ENCODE results near the gene KRTAP5-7. TPM values are rescaled to one million over a fixed set of nuclear protein-coding genes. Genes with fewer than 3 reads are reported as not detected.
"Not testable (repeated sequence)": the region's sequence is repeated elsewhere in the genome, so short reads cannot be mapped to it uniquely, and the experiment has no call there.

The KRTAP5-7 gene
- total RNA-seq, 3 donors from 2014 or later (not counting 1 experiment from before 2014, with no cell fraction given), result 0.19 to 0.25 TPM; not detected in 1

- H3K4me3 Mint-ChIP-seq, result no peak overlapping the region
- 94% methylated on average over 5 of the region's 5 CpGs for WGBS (ENCODE audit: insufficient coverage)
- no peaks in the 10 kb centered on the region for H3K4me1 Mint-ChIP-seq
- H3K36me3 ChIP-seq (ENCODE audit: control insufficient read depth, insufficient read depth, low read length), result no peaks in the 10 kb centered on the region
- no peak overlapping the region for H3K27ac Mint-ChIP-seq
- peaks cover 0 to 15% of the 10 kb centered on the region in 2 donors for H3K27me3 Mint-ChIP-seq (ENCODE audit: low read depth in 2 of 2)
- intact Hi-C loops (cut with micrococcal nuclease), result no loop called here
- no peaks in the 10 kb centered on the region for H3K27me3 ChIP-seq (ENCODE audit: control insufficient read depth, insufficient read depth, low read length)
- no peaks in the 10 kb centered on the region for H3K9me3 ChIP-seq (ENCODE audit: control insufficient read depth, insufficient read depth, low read length)
- H3K27ac ChIP-seq (ENCODE audit: low read length), result no peak overlapping the region
- H3K4me1 ChIP-seq (ENCODE audit: control insufficient read depth, insufficient read depth, low read length), result no peaks in the 10 kb centered on the region
- H3K36me3 Mint-ChIP-seq, result no peaks in the 10 kb centered on the region
- H3K9me3 Mint-ChIP-seq, result no peaks in the 10 kb centered on the region
- H3K4me3 ChIP-seq (ENCODE audit: low read length), result no peak overlapping the region
- ATAC-seq (no peak), DNase-seq (no peak)
- TF ChIP-seq CTCF (IDR thresholded peaks at IDR 0.05), result no peak
Observed at GRCh38 chr11:71574418-71574817, 47.4 kb downstream of the KRTAP5-7 start.

GRCh38 chr11:71575723-71576424, 48.8 kb downstream of the KRTAP5-7 start:
- intact Hi-C loops (cut with micrococcal nuclease), result no loop called here
- Mint-ChIP-seq H3K27ac (no peak overlapping the region), H3K27me3 (ENCODE audit: low read depth in 2 of 2) (peaks cover under 1 to 14% of the 10 kb centered on the region in 2 donors), H3K9me3 (no peaks in the 10 kb centered on the region), H3K4me3 (no peak overlapping the region), H3K4me1 (peaks cover 0 to 2% of the 10 kb centered on the region in 2 donors), H3K36me3 (no peaks in the 10 kb centered on the region)
- no peak for DNase-seq
- Histone ChIP-seq H3K27ac (ENCODE audit: low read length) (no peak overlapping the region), H3K36me3 (ENCODE audit: control insufficient read depth, insufficient read depth, low read length) (no peaks in the 10 kb centered on the region), H3K4me3 (ENCODE audit: low read length) (no peak overlapping the region), H3K4me1 (ENCODE audit: control insufficient read depth, insufficient read depth, low read length) (no peaks in the 10 kb centered on the region), H3K9me3 (ENCODE audit: control insufficient read depth, insufficient read depth, low read length) (no peaks in the 10 kb centered on the region), H3K27me3 (ENCODE audit: control insufficient read depth, insufficient read depth, low read length) (no peaks in the 10 kb centered on the region)
- WGBS (ENCODE audit: insufficient coverage), result 80% methylated on average over 4 of the region's 4 CpGs
- ATAC-seq, result no peak
- no peak for TF ChIP-seq CTCF (IDR thresholded peaks at IDR 0.05)

- WGBS (ENCODE audit: insufficient coverage), result 92% methylated on average over 32 of the region's 41 CpGs
- H3K27me3 ChIP-seq (ENCODE audit: control insufficient read depth, insufficient read depth, low read length); H3K4me3 ChIP-seq (ENCODE audit: low read length); H3K4me1 ChIP-seq (ENCODE audit: control insufficient read depth, insufficient read depth, low read length); H3K27ac ChIP-seq (ENCODE audit: low read length); H3K36me3 ChIP-seq (ENCODE audit: control insufficient read depth, insufficient read depth, low read length); H3K4me3 Mint-ChIP-seq; DNase-seq; H3K9me3 ChIP-seq (ENCODE audit: control insufficient read depth, insufficient read depth, low read length); H3K27ac Mint-ChIP-seq; H3K4me1 Mint-ChIP-seq; H3K9me3 Mint-ChIP-seq; H3K36me3 Mint-ChIP-seq; intact Hi-C loops (cut with micrococcal nuclease): not testable (repeated sequence)
- peak in 1 of 3 donors; percentile 8 for ATAC-seq
- peaks cover 10 to 21% of the 10 kb centered on the region in 2 donors for H3K27me3 Mint-ChIP-seq (ENCODE audit: low read depth in 2 of 2)
Observed at GRCh38 chr11:71576688-71577465, 49.8 kb downstream of the KRTAP5-7 start.

- intact Hi-C loops (cut with micrococcal nuclease), result no loop called here
- 92% methylated on average over 7 of the region's 7 CpGs for WGBS (ENCODE audit: insufficient coverage)
- H3K27ac Mint-ChIP-seq, result no peak overlapping the region
- peaks cover 0 to 5% of the 10 kb centered on the region in 2 donors for H3K4me1 Mint-ChIP-seq
- Histone ChIP-seq H3K4me3 (ENCODE audit: low read length) (no peak overlapping the region), H3K27ac (ENCODE audit: low read length) (no peak overlapping the region), H3K4me1 (ENCODE audit: control insufficient read depth, insufficient read depth, low read length) (no peaks in the 10 kb centered on the region), H3K36me3 (ENCODE audit: control insufficient read depth, insufficient read depth, low read length) (no peaks in the 10 kb centered on the region), H3K9me3 (ENCODE audit: control insufficient read depth, insufficient read depth, low read length) (no peaks in the 10 kb centered on the region), H3K27me3 (ENCODE audit: control insufficient read depth, insufficient read depth, low read length) (no peaks in the 10 kb centered on the region)
- peaks cover 14 to 23% of the 10 kb centered on the region in 2 donors for H3K27me3 Mint-ChIP-seq (ENCODE audit: low read depth in 2 of 2)
- H3K9me3 Mint-ChIP-seq, result no peaks in the 10 kb centered on the region
- peak in 1 of 3 donors; percentile 7 for ATAC-seq
- H3K4me3 Mint-ChIP-seq, result no peak overlapping the region
- no peak for DNase-seq
- H3K36me3 Mint-ChIP-seq, result no peaks in the 10 kb centered on the region
- TF ChIP-seq CTCF (IDR thresholded peaks at IDR 0.05), result no peak
Observed at GRCh38 chr11:71577469-71578004, 50.5 kb downstream of the KRTAP5-7 start.

All from natural killer cell (primary cell).